OCI-LY1 (cell line): ENCODE data around the gene FHIT.

Experiments
- H2AFZ ChIP-seq: fragments of 200-600 bp; sonication (generic), shearing (Covaris generic); 2 replicates; pipeline ENCODE4 v1.6.0; 2014; ENCODE audit warnings: antibody characterized with exemption, mild to moderate bottlenecking, low read length
- H3F3A ChIP-seq: fragments of 200-600 bp; sonication (generic), shearing (Covaris generic); 2 replicates; pipeline ENCODE4 v1.6.0; 2014; ENCODE audit warnings: mild to moderate bottlenecking, antibody characterized with exemption, low read length, moderate library complexity; ENCODE audit not compliant: insufficient read depth
- H3K27ac ChIP-seq: fragments of 200-600 bp; sonication (generic); 2 replicates; pipeline ENCODE4 v1.5.1; 2014; ENCODE audit warnings: low read length, mixed run types, mild to moderate bottlenecking, low read depth; ENCODE audit not compliant: poor library complexity, severe bottlenecking
- H3K27me3 ChIP-seq: fragments of 200-600 bp; sonication (generic); 2 replicates; pipeline ENCODE4 v1.6.0; 2014; ENCODE audit warnings: antibody characterized with exemption, mild to moderate bottlenecking, low read length, moderate library complexity; ENCODE audit not compliant: insufficient read depth
- H3K36me3 ChIP-seq: fragments of 200-600 bp; sonication (generic); 2 replicates; pipeline ENCODE4 v1.6.1; 2014; ENCODE audit warnings: mild to moderate bottlenecking, antibody characterized with exemption, low read length, moderate library complexity, mixed read lengths; ENCODE audit not compliant: insufficient read depth
- H3K4me1 ChIP-seq: fragments of 200-600 bp; sonication (generic); 2 replicates; pipeline ENCODE4 v1.5.1; 2014; ENCODE audit warnings: mild to moderate bottlenecking, low read length, moderate library complexity; ENCODE audit not compliant: insufficient read depth, severe bottlenecking
- H3K4me2 ChIP-seq: fragments of 200-600 bp; sonication (generic), shearing (Covaris generic); 2 replicates; pipeline ENCODE4 v1.6.1; 2014; ENCODE audit warnings: low read length
- H3K4me3 ChIP-seq: fragments of 200-600 bp; sonication (generic); 2 replicates; pipeline ENCODE4 v1.5.1; 2014; ENCODE audit warnings: low read length, low read depth, mild to moderate bottlenecking, mixed read lengths; ENCODE audit not compliant: poor library complexity, severe bottlenecking
- H3K79me2 ChIP-seq: fragments of 200-600 bp; shearing (Covaris generic); 2 replicates; pipeline ENCODE4 v1.6.1; 2016; ENCODE audit warnings: mixed run types, low read length, mixed read lengths; ENCODE audit not compliant: insufficient read depth
- H3K9ac ChIP-seq: fragments of 200-600 bp; sonication (generic), shearing (Covaris generic); 2 replicates; pipeline ENCODE4 v1.6.1; 2014; ENCODE audit warnings: mild to moderate bottlenecking, low read length, mixed read lengths
- H3K9me2 ChIP-seq: fragments of 200-600 bp; sonication (generic), shearing (Covaris generic); 2 replicates; pipeline ENCODE4 v1.6.1; 2014; ENCODE audit warnings: low read depth, mild to moderate bottlenecking, low read length, mixed read lengths
- H3K9me3 ChIP-seq: fragments of 200-600 bp; shearing (Covaris generic); 2 replicates; pipeline ENCODE4 v1.6.1; 2014; ENCODE audit warnings: low read length, mixed read lengths
- H4K20me1 ChIP-seq: fragments of 200-600 bp; sonication (generic), shearing (Covaris generic); 2 replicates; pipeline ENCODE4 v1.6.0; 2016; ENCODE audit warnings: mild to moderate bottlenecking, low read length; ENCODE audit not compliant: insufficient read depth
- CTCF ChIP-seq: fragments of 200-600 bp; sonication (generic), shearing (Covaris generic); IDR thresholded peaks from 2 replicates; pipeline ENCODE4 v1.5.1; 2017; ENCODE audit warnings: mild to moderate bottlenecking, antibody characterized with exemption, low read length, moderate library complexity, mixed read lengths
- EZH2 ChIP-seq: fragments of 200-600 bp; sonication (generic), shearing (Covaris generic); IDR thresholded peaks from 2 replicates; pipeline ENCODE4 v1.8.0; 2017; ENCODE audit warnings: borderline replicate concordance, mixed run types, mild to moderate bottlenecking, antibody characterized with exemption, low read length, moderate library complexity, mixed read lengths

FHIT gene

GRCh38 chr3:60399292-60399691 lies 852.0 kb downstream of the FHIT start:
- H3F3A ChIP-seq = no peaks in the 10 kb centered on the region
- H3K79me2 ChIP-seq = no peaks in the 10 kb centered on the region
- no peaks in the 10 kb centered on the region for H3K27me3 ChIP-seq
- H3K36me3 ChIP-seq = no peaks in the 10 kb centered on the region
- H3K4me3 ChIP-seq = no peak overlapping the region
- H3K9ac ChIP-seq = no peak overlapping the region
- no peaks in the 10 kb centered on the region for H3K9me3 ChIP-seq
- no peaks in the 10 kb centered on the region for H4K20me1 ChIP-seq
- no peaks in the 10 kb centered on the region for H3K9me2 ChIP-seq
- no peak for TF ChIP-seq CTCF
- TF ChIP-seq EZH2 = no peak
- peaks cover 4% of the 10 kb centered on the region for H3K4me1 ChIP-seq
- no peak overlapping the region for H3K27ac ChIP-seq
- H3K4me2 ChIP-seq = no peak overlapping the region
- no peak overlapping the region for H2AFZ ChIP-seq

- H3K9ac ChIP-seq = no peak overlapping the region
- H2AFZ ChIP-seq = no peak overlapping the region
- H3K4me1 ChIP-seq = no peaks in the 10 kb centered on the region
- H3K9me2 ChIP-seq = no peaks in the 10 kb centered on the region
- no peaks in the 10 kb centered on the region for H3K79me2 ChIP-seq
- no peaks in the 10 kb centered on the region for H3K9me3 ChIP-seq
- H4K20me1 ChIP-seq = no peaks in the 10 kb centered on the region
- H3K4me3 ChIP-seq = no peak overlapping the region
- no peaks in the 10 kb centered on the region for H3F3A ChIP-seq
- no peaks in the 10 kb centered on the region for H3K36me3 ChIP-seq
- no peak overlapping the region for H3K27ac ChIP-seq
- no peak overlapping the region for H3K4me2 ChIP-seq
- H3K27me3 ChIP-seq = no peaks in the 10 kb centered on the region
- no peak for TF ChIP-seq CTCF
- TF ChIP-seq EZH2 = no peak
These were observed 856.0 kb downstream of the FHIT start for GRCh38 chr3:60395173-60395762.

- H3K9ac ChIP-seq = no peak overlapping the region
- H3F3A ChIP-seq = no peaks in the 10 kb centered on the region
- H3K79me2 ChIP-seq = no peaks in the 10 kb centered on the region
- H3K4me3 ChIP-seq = no peak overlapping the region
- H4K20me1 ChIP-seq = no peaks in the 10 kb centered on the region
- H3K4me2 ChIP-seq = no peak overlapping the region
- H2AFZ ChIP-seq = no peak overlapping the region
- H3K27ac ChIP-seq = no peak overlapping the region
- H3K9me2 ChIP-seq = no peaks in the 10 kb centered on the region
- H3K36me3 ChIP-seq = no peaks in the 10 kb centered on the region
- no peaks in the 10 kb centered on the region for H3K4me1 ChIP-seq
- TF ChIP-seq EZH2 (no peak), CTCF (no peak)
- H3K27me3 ChIP-seq = no peaks in the 10 kb centered on the region
- H3K9me3 ChIP-seq = no peaks in the 10 kb centered on the region
These were observed 857.3 kb downstream of the FHIT start for GRCh38 chr3:60393946-60394345.
